Activated CD8-positive, alpha-beta T cell treated with anti-CD3 and anti-CD28 coated beads, Interleukin-2, amount 10 ng/mL, durations not matched to agents 7 days and 5 days (primary cell): ENCODE results near the gene SLC49A3. TPM values are rescaled to one million over a fixed set of nuclear protein-coding genes. Genes with fewer than 3 reads are reported as not detected.
A peak's percentile ranks its signal among the peaks of the same experiment; 100 is the strongest.
"Not testable (repeated sequence)": the region's sequence is repeated elsewhere in the genome, so short reads cannot be mapped to it uniquely, and the experiment has no call there.

Experiments used
- ATAC-seq: fragments of 150-1000 bp; cut with Tn5 transposase; one replicate; pipeline ENCODE4 v1.10.0; 2021; ENCODE audit warnings: moderate library complexity
- CTCF ChIA-PET: fragments of 350-600 bp; sonication (Branson Sonifier 250); formaldehyde crosslinking; loops from one replicate; lab custom pipeline; 2021; ENCODE audit warnings: antibody characterized with exemption; lab: Charles Lee
- POLR2A ChIA-PET: fragments of 350-600 bp; sonication (Branson Sonifier 250); formaldehyde crosslinking; loops from one replicate; lab custom pipeline; 2021; ENCODE audit warnings: antibody characterized with exemption; lab: Charles Lee
- DNase-seq: peaks from one replicate; pipeline ENCODE4 v3.0.0-alpha.2; 2020
- H3K27ac Mint-ChIP-seq: one replicate; pipeline ENCODE4 v1.8.0; 2021; ENCODE audit warnings: mild to moderate bottlenecking, mixed read lengths
- H3K27me3 Mint-ChIP-seq: one replicate; pipeline ENCODE4 v1.8.0; 2021; ENCODE audit warnings: low read depth, mixed read lengths
- H3K36me3 Mint-ChIP-seq: one replicate; pipeline ENCODE4 v1.8.0; 2021; ENCODE audit warnings: low read depth, mixed read lengths
- H3K4me1 Mint-ChIP-seq: one replicate; pipeline ENCODE4 v1.8.0; 2021; ENCODE audit warnings: low read depth, mixed read lengths
- H3K4me3 Mint-ChIP-seq: one replicate; pipeline ENCODE4 v1.8.0; 2021; ENCODE audit warnings: mild to moderate bottlenecking, mixed read lengths
- H3K9me3 Mint-ChIP-seq: one replicate; pipeline ENCODE4 v1.8.0; 2022; ENCODE audit warnings: mixed read lengths; ENCODE audit not compliant: insufficient read depth
- total RNA-seq, 2 experiments: library from RNA; stranded (reverse); gene quantifications; one replicate each; pipeline ENCODE4 v1.2.3, GENCODE V29; 2021

Gene SLC49A3
- total RNA-seq, 2 experiments from 2014 or later: 0.37 to 0.89 TPM

DNA sequence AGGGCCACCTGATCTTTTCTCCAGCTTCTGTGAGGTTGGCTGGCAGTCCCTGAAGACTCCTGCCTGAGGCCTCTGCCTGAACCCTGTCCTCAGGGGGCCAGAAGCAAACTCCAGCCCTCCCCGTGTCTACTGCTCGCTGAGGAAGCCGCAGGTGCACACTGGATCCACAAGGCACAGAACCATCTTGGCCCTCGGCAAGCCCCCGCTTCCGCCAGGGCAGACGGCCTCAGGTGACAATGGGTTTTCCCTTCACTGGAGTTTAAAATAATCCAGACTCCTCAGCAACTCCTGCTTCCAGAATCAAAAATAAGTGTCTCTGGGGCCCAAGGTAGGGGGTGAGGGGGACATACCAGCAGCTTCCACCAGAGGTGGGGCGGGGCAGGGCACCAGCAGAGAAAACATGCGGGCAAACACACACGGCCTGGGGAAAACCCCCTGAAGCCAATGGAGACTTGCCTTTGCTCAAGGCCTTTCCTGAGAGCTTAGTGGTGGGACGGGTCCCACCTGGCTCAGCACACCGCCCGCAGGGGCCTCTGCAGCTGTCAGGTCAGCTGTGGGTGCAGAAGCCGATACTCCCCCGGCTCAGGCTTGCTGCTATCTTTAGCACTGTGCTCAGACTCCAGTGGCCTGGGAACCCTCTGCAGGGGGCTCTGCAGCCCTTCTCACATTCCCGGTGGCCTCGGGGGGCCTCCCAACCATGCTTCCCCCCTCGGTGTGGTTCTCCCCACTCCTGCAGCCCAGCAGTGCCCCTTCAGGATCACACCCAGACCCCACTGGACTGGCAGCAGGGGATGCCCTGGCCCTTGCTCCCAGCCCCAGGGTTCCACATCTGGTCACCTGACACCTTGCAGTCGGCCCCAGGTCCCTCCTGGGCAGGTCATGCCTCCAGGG, 12.7 kb downstream of the SLC49A3 start:
- Mint-ChIP-seq H3K36me3 (peaks cover 22% of the 10 kb centered on the region), H3K27me3 (no peaks in the 10 kb centered on the region), H3K4me1 (peaks cover 28% of the 10 kb centered on the region), H3K27ac (no peak overlapping the region), H3K4me3 (peak overlapping the region; percentile 18), H3K9me3 (no peaks in the 10 kb centered on the region)
- ChIA-PET CTCF (interaction anchor here (2.6 kb wide), 1 partner anchor 15 kb away, joined by 6 read pairs; no protein-coding TSS in a partner anchor), POLR2A (interaction anchor here (1.0 kb wide), 1 partner anchor 12 kb away, joined by 4 read pairs; no protein-coding TSS in a partner anchor)
- no peak for DNase-seq
- ATAC-seq: no peak

DNA sequence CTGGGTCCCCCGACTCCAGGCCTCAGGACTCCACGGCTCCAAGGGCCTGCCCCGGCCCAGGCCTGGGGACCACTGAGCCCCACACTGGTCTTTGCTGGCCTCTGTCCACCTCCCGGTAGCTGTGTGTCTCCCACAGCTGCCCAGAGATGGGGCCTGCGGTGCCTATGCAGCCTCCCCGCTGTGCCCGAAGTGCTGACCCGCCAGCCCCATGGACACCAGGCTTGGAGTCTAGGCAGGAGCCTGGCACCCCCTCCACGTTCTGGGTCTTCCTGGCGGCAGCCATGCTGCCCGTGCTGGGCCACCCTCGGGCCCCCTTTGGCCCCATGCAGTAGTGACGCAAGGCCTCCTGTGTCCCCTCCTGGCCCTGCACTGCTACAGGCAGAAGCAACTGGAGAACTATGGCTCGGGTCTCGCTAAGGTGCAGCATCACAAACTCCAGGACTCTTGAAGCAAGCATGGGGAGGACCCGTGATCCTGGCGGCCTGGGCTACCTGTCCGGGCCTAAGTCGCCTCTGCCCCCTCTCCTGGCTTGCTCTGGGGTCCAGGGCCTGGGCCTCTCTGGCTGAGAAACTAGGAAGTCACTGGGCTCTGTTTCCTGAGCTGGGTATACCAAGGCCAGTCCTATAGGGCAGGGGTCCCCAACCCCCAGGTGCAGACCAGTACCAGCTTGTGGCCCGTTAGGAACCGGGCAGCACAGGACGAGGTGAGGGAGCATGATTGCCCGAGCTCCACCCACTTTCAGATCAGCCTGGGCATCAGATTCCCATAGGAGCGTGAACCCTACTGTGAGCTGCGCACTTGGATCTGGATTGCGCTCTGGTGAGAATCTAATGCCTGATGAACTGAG, 13.7 kb downstream of the SLC49A3 start:
- ChIA-PET POLR2A (interaction anchor here (1.0 to 2.1 kb wide), 4 partner anchors 11 to 72 kb away, joined by 4 to 7 read pairs (median 6); no protein-coding TSS in a partner anchor), CTCF (interaction anchor here (1.4 to 2.6 kb wide), 2 partner anchors 9 to 16 kb away, joined by 5 to 6 read pairs; no protein-coding TSS in a partner anchor)
- no peaks in the 10 kb centered on the region for H3K27me3 Mint-ChIP-seq
- DNase-seq (no peak), ATAC-seq (no peak)
- H3K9me3 Mint-ChIP-seq: no peaks in the 10 kb centered on the region
- H3K27ac Mint-ChIP-seq: peak overlapping the region; percentile 90
- H3K4me1 Mint-ChIP-seq: peaks cover 21% of the 10 kb centered on the region
- peak overlapping the region; percentile 86 for H3K4me3 Mint-ChIP-seq
- H3K36me3 Mint-ChIP-seq: peaks cover 31% of the 10 kb centered on the region

DNA sequence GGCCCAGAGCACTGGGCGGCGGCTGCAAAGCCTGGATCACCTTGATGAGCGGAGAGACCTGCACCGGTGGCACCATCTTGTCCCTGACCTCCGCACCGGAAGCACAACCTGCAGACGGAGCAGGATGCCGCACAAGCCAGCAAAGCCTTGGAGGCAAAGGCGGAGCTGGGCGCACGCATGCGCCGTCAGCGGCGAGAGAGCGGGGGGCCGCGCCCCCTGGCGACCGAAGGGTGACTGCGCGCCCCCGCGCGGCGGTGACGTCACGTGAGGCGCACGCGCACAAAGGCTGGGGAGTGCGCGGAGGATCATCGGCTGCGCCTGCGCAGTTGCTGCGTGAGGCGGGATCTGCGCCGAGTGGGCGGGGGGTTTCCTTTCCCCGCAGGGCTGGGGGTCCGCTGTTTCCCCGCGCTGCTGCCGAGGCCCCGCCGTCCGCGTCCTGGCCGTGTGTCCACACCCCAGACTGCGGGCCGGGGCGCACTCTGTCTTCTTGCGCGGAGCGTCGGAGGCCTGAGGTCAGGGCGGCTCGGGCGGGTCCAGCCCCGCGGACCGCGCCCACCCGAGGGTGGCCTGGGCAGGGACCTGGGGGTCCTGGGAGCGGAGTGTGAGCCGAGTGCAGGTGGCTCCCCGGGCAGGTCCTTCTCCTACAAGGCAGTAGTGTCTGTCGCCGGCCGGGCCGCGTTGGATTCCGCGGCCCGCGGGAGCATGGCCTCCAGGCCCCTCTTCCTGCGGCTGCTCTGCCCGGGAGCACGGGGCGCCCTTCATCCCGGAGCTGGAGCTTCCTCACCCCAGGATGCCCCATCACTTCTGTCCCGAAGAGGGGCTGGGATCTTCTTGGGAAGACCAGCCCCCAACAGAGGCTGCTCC, 14.5 kb downstream of the SLC49A3 start, which contains the start of the genes ATP5ME and MYL5:
ATP5ME (minus strand) TSS at position 105 of the 864 bp plus-strand sequence; CDS start at position 76, 29 bp downstream.
MYL5 (plus strand) TSS at position 371 of the 864 bp plus-strand sequence. CDS start 3,485 bp downstream, outside the sequence.
- ChIA-PET POLR2A (interaction anchor here (0.6 to 2.1 kb wide), 11 partner anchors 8 to 337 kb away, joined by 3 to 17 read pairs (median 5); partner anchors contain the start of genes GAK, PCGF3, TMEM175 and ZNF141), CTCF (interaction anchor here (0.6 to 2.6 kb wide), 9 partner anchors 9 to 430 kb away, joined by 3 to 11 read pairs (median 4); no protein-coding TSS in a partner anchor)
- DNase-seq: peak; percentile 98
- Mint-ChIP-seq H3K4me1 (peaks cover 18% of the 10 kb centered on the region), H3K27me3 (no peaks in the 10 kb centered on the region), H3K9me3 (no peaks in the 10 kb centered on the region), H3K4me3 (peak within 1 kb of the TSS; percentile 86), H3K36me3 (peaks cover 31% of the 10 kb centered on the region), H3K27ac (peak within 1 kb of the TSS; percentile 90)
- ATAC-seq: peak; percentile 96

DNA sequence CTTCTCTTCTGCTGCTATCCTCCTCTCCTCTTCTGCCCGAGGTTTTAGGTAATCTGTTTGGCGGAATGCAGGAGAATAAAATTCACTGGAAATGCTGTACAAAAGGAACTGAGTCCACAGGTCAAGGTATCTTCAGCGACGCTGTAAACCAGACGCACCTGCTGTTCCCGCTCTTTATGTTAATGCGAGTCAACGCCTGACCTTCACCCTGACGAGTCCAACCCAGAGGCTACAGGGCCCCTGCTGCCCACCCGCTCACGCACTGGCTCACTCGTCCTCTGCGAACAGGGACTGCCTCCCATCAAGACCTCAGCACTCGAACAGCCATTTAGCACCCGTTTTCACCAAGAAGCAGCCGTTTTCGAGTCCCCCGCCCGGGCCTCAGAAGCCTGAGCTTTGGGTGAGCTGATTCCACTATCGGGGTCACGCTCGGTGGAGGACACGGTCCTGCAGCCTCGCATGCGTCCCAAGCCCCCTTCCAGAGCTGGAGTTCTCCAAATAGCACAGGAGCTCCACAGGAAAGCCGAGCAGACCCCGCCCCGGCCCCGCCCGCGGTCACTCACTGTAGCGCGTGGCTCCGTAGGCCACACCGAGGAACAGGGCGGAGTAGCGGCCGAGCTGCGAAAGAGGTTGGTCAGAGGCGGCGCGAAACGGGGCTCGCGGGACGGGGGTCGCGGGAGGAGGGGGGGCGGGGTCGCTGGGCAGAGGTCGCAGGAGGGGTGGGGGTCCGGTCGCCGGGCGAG, 15.4 kb downstream of the SLC49A3 start:
- Mint-ChIP-seq H3K4me1 (peaks cover 18% of the 10 kb centered on the region), H3K9me3 (no peaks in the 10 kb centered on the region), H3K36me3 (peaks cover 31% of the 10 kb centered on the region), H3K27ac (peak overlapping the region; percentile 87), H3K4me3 (peak overlapping the region; percentile 86), H3K27me3 (no peaks in the 10 kb centered on the region)
- ChIA-PET CTCF (interaction anchor here (0.6 to 2.6 kb wide), 8 partner anchors 8 to 429 kb away, joined by 3 to 11 read pairs (median 4); no protein-coding TSS in a partner anchor), POLR2A (interaction anchor here (0.8 to 2.1 kb wide), 8 partner anchors 9 to 259 kb away, joined by 3 to 17 read pairs (median 6); partner anchors contain the start of genes GAK, PCGF3 and TMEM175)
- DNase-seq (no peak), ATAC-seq (peak; percentile 12)

DNA sequence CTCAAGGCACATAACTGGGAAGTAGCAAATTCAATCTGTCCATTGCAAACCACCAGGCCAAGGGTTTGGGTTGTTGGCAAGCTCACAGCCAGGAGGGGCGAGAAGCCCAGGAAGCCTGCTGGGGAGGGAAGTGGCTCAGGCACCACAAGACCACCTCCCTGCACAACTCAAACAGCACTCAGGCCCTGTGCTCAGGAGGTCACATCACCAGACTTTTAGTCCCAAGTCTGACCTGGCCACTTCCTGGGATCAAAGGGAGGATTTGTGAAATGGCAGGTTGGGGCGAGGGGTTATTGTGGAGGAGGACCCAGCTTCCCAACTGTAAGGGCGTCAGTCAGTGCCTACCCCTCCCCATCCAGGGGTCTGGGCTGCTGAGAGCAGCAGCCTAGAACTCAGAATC, 17.2 kb downstream of the SLC49A3 start:
- no peaks in the 10 kb centered on the region for H3K27me3 Mint-ChIP-seq
- no peak overlapping the region for H3K4me3 Mint-ChIP-seq
- H3K27ac Mint-ChIP-seq: peak overlapping the region; percentile 34
- CTCF ChIA-PET: interaction anchor here (0.9 to 1.3 kb wide), 2 partner anchors 8 to 71 kb away, joined by 3 to 6 read pairs; no protein-coding TSS in a partner anchor
- H3K36me3 Mint-ChIP-seq: peaks cover 31% of the 10 kb centered on the region
- H3K9me3 Mint-ChIP-seq: no peaks in the 10 kb centered on the region
- ATAC-seq: no peak
- peaks cover 18% of the 10 kb centered on the region for H3K4me1 Mint-ChIP-seq
- no peak for DNase-seq
- POLR2A ChIA-PET: interaction anchor here (0.8 kb wide), 1 partner anchor 9 kb away, joined by 3 read pairs; no protein-coding TSS in a partner anchor

DNA sequence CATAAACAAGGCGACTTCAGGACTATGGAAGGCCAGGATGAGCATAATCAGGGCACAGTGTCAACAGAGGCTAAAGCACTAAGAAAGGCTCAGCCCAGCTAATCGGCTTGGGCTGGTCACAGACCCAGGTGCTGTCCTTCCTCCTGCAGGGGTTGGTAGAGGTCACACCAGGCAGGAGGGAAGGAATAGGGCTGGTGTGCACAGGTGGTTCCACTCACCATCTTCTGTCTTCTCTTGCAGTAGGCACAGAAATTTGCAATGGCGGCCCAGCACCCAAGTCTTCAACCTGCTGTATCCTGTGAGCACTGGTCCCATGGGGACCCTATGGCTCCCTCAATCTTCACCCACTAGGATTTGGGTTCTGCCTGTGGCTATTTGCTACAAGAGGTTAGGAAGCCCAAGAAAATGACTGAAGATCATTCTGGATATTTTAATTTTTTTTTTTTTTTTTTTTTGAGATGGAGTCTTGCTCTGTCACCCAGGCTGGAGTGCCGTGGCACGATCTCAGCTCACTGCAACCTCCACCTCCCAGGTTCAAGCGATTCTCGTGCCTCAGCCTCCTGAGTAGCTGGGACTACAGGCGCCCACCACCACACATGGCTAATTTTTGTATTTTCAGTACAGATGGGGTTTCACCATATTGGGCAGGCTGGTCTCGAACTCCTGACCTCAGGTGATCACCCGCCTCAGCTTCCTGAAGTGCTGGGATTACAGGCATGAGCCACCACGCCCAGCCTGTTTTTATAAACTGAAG, 19.0 kb downstream of the SLC49A3 start:
- H3K27ac Mint-ChIP-seq, H3K4me3 Mint-ChIP-seq, H3K27me3 Mint-ChIP-seq, ATAC-seq, POLR2A ChIA-PET, H3K9me3 Mint-ChIP-seq, DNase-seq, CTCF ChIA-PET: not testable (repeated sequence)
- Mint-ChIP-seq H3K4me1 (peaks cover 18% of the 10 kb centered on the region), H3K36me3 (peaks cover 31% of the 10 kb centered on the region)

DNA sequence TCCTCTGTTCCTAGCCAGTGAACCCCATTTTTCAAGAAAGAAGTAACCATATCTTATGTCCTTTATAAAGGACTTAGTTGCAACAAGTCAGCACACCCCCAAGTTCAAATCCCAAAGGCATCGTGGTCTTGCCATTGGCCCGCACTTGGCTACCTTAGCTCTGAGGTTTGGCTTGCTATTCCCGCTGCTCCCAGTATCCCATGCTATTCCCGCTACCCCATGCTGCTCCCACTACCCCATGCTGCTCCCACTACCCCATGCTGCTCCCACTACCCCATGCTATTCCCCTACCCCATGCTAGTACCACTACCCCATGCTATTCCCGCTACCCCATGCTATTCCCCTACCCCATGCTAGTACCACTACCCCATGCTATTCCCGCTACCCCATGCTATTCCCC, 20.7 kb downstream of the SLC49A3 start:
- H3K27me3 Mint-ChIP-seq, H3K9me3 Mint-ChIP-seq, DNase-seq, ATAC-seq, CTCF ChIA-PET, POLR2A ChIA-PET, H3K27ac Mint-ChIP-seq, H3K4me3 Mint-ChIP-seq: not testable (repeated sequence)
- Mint-ChIP-seq H3K36me3 (peaks cover 26% of the 10 kb centered on the region), H3K4me1 (peaks cover 25% of the 10 kb centered on the region)

DNA sequence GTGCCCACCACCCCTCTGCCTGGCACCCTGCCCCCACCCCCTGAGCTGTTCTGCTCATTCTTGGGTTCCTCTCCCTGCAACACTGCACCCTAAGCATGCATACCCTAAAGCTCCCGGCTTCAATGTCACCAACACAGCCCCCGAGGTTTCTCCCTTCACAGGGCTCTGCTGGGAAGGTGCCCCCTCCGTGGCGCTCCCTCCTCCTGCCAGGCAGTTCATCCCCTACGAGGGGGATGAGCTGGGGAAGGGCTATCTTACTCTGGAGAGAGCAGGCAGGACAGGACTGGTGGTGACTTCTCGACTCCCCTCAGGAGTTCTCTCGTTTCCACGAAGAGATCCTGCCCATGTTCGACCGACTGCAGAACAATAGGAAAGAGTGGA, 21.4 kb downstream of the SLC49A3 start:
- no peak for ATAC-seq
- no peak for DNase-seq
- ChIA-PET CTCF (no interaction called here), POLR2A (interaction anchor here (0.5 kb wide), 1 partner anchor 524 kb away, joined by 3 read pairs; no protein-coding TSS in a partner anchor)
- H3K27ac Mint-ChIP-seq: no peak overlapping the region
- H3K9me3 Mint-ChIP-seq: no peaks in the 10 kb centered on the region
- no peaks in the 10 kb centered on the region for H3K27me3 Mint-ChIP-seq
- H3K4me3 Mint-ChIP-seq: no peak overlapping the region
- peaks cover 21% of the 10 kb centered on the region for H3K4me1 Mint-ChIP-seq
- peaks cover 22% of the 10 kb centered on the region for H3K36me3 Mint-ChIP-seq

DNA sequence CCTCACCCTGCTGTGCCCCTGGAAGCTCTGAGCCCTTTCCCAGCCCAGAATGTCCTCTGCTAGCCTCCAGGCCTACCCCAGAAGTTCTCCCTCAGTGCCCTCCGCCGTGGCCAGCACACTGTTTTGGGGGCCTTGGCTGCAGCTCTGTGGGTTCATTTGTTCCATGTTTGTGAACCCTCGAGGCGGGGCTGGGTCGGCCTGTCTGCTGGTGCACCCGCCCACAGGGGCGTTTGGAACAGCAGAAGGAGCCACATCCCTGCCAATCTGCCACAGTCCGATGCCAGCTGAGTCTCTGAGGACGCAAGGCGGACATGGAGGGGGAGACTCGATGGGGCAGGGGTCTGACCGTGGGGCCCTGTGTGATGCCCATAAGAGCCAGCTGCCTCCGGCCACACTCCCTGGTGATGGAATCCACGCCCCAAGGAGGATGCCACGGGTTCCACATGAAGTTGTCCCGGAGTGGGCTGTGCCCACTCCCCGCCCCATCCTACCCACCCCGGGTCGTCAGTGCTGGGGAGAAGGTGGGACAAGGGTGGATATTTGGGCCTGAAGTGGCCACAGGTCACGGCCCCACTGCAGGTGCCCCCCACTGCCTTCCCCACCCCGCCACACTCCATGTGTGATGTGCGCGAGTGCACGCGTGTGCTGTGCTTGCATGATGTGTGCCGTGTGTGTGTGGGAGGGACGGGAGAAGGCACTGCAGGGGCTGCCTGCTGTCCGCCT, 22.0 kb downstream of the SLC49A3 start:
- H3K4me3 Mint-ChIP-seq: no peak overlapping the region
- no peak for ATAC-seq
- H3K9me3 Mint-ChIP-seq: no peaks in the 10 kb centered on the region
- peaks cover 18% of the 10 kb centered on the region for H3K36me3 Mint-ChIP-seq
- ChIA-PET CTCF (no interaction called here), POLR2A (interaction anchor here (0.5 kb wide), 1 partner anchor 523 kb away, joined by 3 read pairs; no protein-coding TSS in a partner anchor)
- H3K4me1 Mint-ChIP-seq: peaks cover 22% of the 10 kb centered on the region
- H3K27ac Mint-ChIP-seq: no peak overlapping the region
- no peak for DNase-seq
- H3K27me3 Mint-ChIP-seq: no peaks in the 10 kb centered on the region
